H1 (cell line): Measurements from ENCODE around the gene NFE2L2. TPM values are rescaled to one million over a fixed set of nuclear protein-coding genes. Genes with fewer than 3 reads are reported as not detected.

Source experiments
- CTCF ChIA-PET: fragments of 300-600 bp; sonication (Branson Sonifier 250); formaldehyde crosslinking; loops from one replicate; lab custom pipeline; 2021; ENCODE audit not compliant: partially characterized antibody; lab: Charles Lee
- POLR2A ChIA-PET: fragments of 300-600 bp; sonication (Branson Sonifier 250); formaldehyde crosslinking; loops from one replicate; lab custom pipeline; 2021; ENCODE audit warnings: inconsistent platforms; ENCODE audit not compliant: partially characterized antibody; lab: Charles Lee
- DNase-seq, 2 experiments: peaks; one replicate each; pipeline versions ENCODE4 v3.0.0 to v3.0.0-alpha.2; 2010 to 2022; ENCODE audit warnings: low spot score in 2 of 2, low read depth in 1 of 2, mixed read lengths in 1 of 2
- FAIRE-seq: peaks from 2 replicates; lab custom pipeline; 2011; peaks lifted over from hg19 to GRCh38; lab: Jason Lieb, UNC
- H2AFZ ChIP-seq: 2 replicates; pipeline ENCODE4 v1.8.1; 2012; ENCODE audit warnings: low read length, inconsistent platforms
- H2AK5ac ChIP-seq: 2 replicates; pipeline ENCODE4 v1.6.1; 2013; ENCODE audit warnings: low read depth, low read length
- H2BK120ac ChIP-seq: replicated peaks from 2 replicates; pipeline ENCODE3; 2013; ENCODE audit warnings: low read depth, low read length, inconsistent platforms
- H2BK12ac ChIP-seq: 2 replicates; pipeline ENCODE4 v1.6.1; 2013; ENCODE audit warnings: low read depth, low read length
- H2BK15ac ChIP-seq: 2 replicates; pipeline ENCODE4 v1.6.1; 2013; ENCODE audit warnings: low read length
- H2BK20ac ChIP-seq: 2 replicates; pipeline ENCODE4 v1.6.1; 2013; ENCODE audit warnings: low read length
- H2BK5ac ChIP-seq: 2 replicates; pipeline ENCODE4 v1.6.1; 2013; ENCODE audit warnings: low read depth, low read length
- H3K14ac ChIP-seq: 2 replicates; pipeline ENCODE4 v1.6.1; 2013; ENCODE audit warnings: inconsistent platforms; ENCODE audit not compliant: insufficient read length
- H3K18ac ChIP-seq: 2 replicates; pipeline ENCODE4 v1.6.1; 2013; ENCODE audit warnings: low read length; ENCODE audit errors: extremely low read depth
- H3K23ac ChIP-seq: 2 replicates; pipeline ENCODE4 v1.6.1; 2013; ENCODE audit warnings: inconsistent platforms; ENCODE audit not compliant: insufficient read length
- H3K23me2 ChIP-seq: 2 replicates; pipeline ENCODE4 v1.6.1; 2013; ENCODE audit warnings: low read depth, low read length
- H3K27ac ChIP-seq: 2 replicates; pipeline ENCODE4 v1.6.1; 2011; ENCODE audit warnings: low read depth, low read length, inconsistent platforms
- H3K27me3 ChIP-seq, 4 experiments: replicated peaks in 1 of 4; 1 replicate in 1 of 4; 2 replicates in 3 of 4; pipeline versions ENCODE4 v1.6.1 to v1.8.1; 2011 to 2013; ENCODE audit warnings: low read length in 3 of 4, mild to moderate bottlenecking in 3 of 4, inconsistent platforms in 2 of 4, mixed read lengths in 2 of 4, moderate library complexity in 1 of 4; ENCODE audit not compliant: control insufficient read depth in 3 of 4, insufficient read depth in 3 of 4; ENCODE audit errors: extremely low read depth in 1 of 4
- H3K36me3 ChIP-seq, 4 experiments: 2 replicates each; pipeline versions ENCODE4 v1.6.1 to v1.8.1; 2011 to 2013; ENCODE audit warnings: mild to moderate bottlenecking in 4 of 4, low read length in 3 of 4, moderate library complexity in 2 of 4, control low read depth in 1 of 4, inconsistent platforms in 1 of 4; ENCODE audit not compliant: insufficient read depth in 4 of 4, control insufficient read depth in 2 of 4
- H3K4ac ChIP-seq: replicated peaks from 2 replicates; pipeline ENCODE3; 2013; ENCODE audit warnings: low read length, low read depth, mixed read lengths, inconsistent platforms; ENCODE audit not compliant: insufficient read length
- H3K4me1 ChIP-seq, 4 experiments: replicated peaks in 1 of 4; 1 replicate in 1 of 4; 2 replicates in 3 of 4; pipeline versions ENCODE4 v1.6.1 to v1.8.1; 2011 to 2013; ENCODE audit warnings: low read length in 3 of 4, inconsistent platforms in 2 of 4, mixed read lengths in 1 of 4; ENCODE audit not compliant: insufficient read depth in 4 of 4, control insufficient read depth in 3 of 4
- H3K4me2 ChIP-seq, 2 experiments: 2 replicates each; pipeline versions ENCODE4 v1.6.1 to v1.8.1; 2011 to 2013; ENCODE audit warnings: low read depth in 2 of 2, low read length in 2 of 2, control low read depth in 1 of 2, inconsistent platforms in 1 of 2, mild to moderate bottlenecking in 1 of 2; ENCODE audit not compliant: insufficient read depth in 1 of 2
- H3K4me3 ChIP-seq, 4 experiments: fragments of 200-600, 300-600 bp in 1 of 4; sonication (generic), shearing (Covaris generic), sonication (Bioruptor Twin) in 1 of 4; 2 replicates each; pipeline versions ENCODE4 v1.5.1 to v1.8.1; 2011 to 2016; ENCODE audit warnings: low read length in 4 of 4, low read depth in 3 of 4, control low read depth in 2 of 4, inconsistent platforms in 2 of 4, mild to moderate bottlenecking in 2 of 4, mixed read lengths in 1 of 4, moderate library complexity in 1 of 4; ENCODE audit not compliant: insufficient read depth in 2 of 4; ENCODE audit errors: extremely low read depth in 1 of 4
- H3K56ac ChIP-seq: replicated peaks from 2 replicates; pipeline ENCODE3; 2013; ENCODE audit warnings: low read depth, mild to moderate bottlenecking, mixed read lengths, low read length, inconsistent platforms; ENCODE audit not compliant: insufficient read length
- H3K79me1 ChIP-seq: 2 replicates; pipeline ENCODE4 v1.6.1; 2013; ENCODE audit warnings: low read depth, low read length, control low read depth
- H3K79me2 ChIP-seq, 2 experiments: 2 replicates each; pipeline versions ENCODE4 v1.6.1 to v1.8.1; 2012 to 2013; ENCODE audit warnings: low read length in 2 of 2, mild to moderate bottlenecking in 2 of 2, inconsistent platforms in 1 of 2; ENCODE audit not compliant: insufficient read depth in 2 of 2, control insufficient read depth in 1 of 2
- H3K9ac ChIP-seq, 4 experiments: replicated peaks in 1 of 4; 1 replicate in 1 of 4; 2 replicates in 3 of 4; pipeline versions ENCODE4 v1.6.1 to v1.8.1; 2011 to 2013; ENCODE audit warnings: low read depth in 3 of 4, low read length in 3 of 4, control low read depth in 2 of 4, mild to moderate bottlenecking in 2 of 4, moderate library complexity in 2 of 4, inconsistent platforms in 1 of 4; ENCODE audit errors: extremely low read depth in 1 of 4
- H3K9me3 ChIP-seq, 2 experiments: 2 replicates each; pipeline versions ENCODE4 v1.6.1 to v1.8.1; 2012 to 2013; ENCODE audit warnings: mild to moderate bottlenecking in 2 of 2, moderate library complexity in 2 of 2, control low read depth in 1 of 2, inconsistent platforms in 1 of 2, low read depth in 1 of 2, low read length in 1 of 2, mixed read lengths in 1 of 2; ENCODE audit not compliant: insufficient read depth in 2 of 2
- H4K20me1 ChIP-seq, 2 experiments: replicated peaks in 1 of 2; 2 replicates each; pipeline versions ENCODE3 to v1.8.1; 2011 to 2013; ENCODE audit warnings: inconsistent platforms in 2 of 2, low read length in 2 of 2, mild to moderate bottlenecking in 1 of 2; ENCODE audit not compliant: insufficient read depth in 2 of 2, control insufficient read depth in 1 of 2
- H4K5ac ChIP-seq: 2 replicates; pipeline ENCODE4 v1.6.1; 2013; ENCODE audit warnings: low read length, low read depth, mixed read lengths, inconsistent platforms; ENCODE audit not compliant: insufficient read length
- H4K8ac ChIP-seq: 2 replicates; pipeline ENCODE4 v1.8.0; 2013; ENCODE audit warnings: mild to moderate bottlenecking, moderate library complexity, low read length, inconsistent platforms; ENCODE audit not compliant: insufficient read depth; ENCODE audit errors: extremely low read depth
- H4K91ac ChIP-seq: replicated peaks from 2 replicates; pipeline ENCODE3; 2013; ENCODE audit warnings: low read length, mixed read lengths, inconsistent platforms; ENCODE audit not compliant: insufficient read length
- NANOG ChIP-seq: IDR thresholded peaks from 2 replicates; pipeline ENCODE4 v1.6.1; 2011; ENCODE audit warnings: low read length, low read depth, mild to moderate bottlenecking, inconsistent platforms; ENCODE audit not compliant: insufficient read depth, poor library complexity, severe bottlenecking
- PHF8 ChIP-seq: fragments of 200-600 bp; sonication (generic); conservative IDR thresholded peaks from 2 replicates; pipeline ENCODE4 v1.7.1; 2012; ENCODE audit warnings: low read depth, mild to moderate bottlenecking, inconsistent platforms, low read length, moderate library complexity
- RBBP5 ChIP-seq: IDR thresholded peaks from 2 replicates; pipeline ENCODE4 v1.7.1; 2012; ENCODE audit warnings: low read depth, mild to moderate bottlenecking, inconsistent platforms, low read length, moderate library complexity, borderline replicate concordance
- YY1 ChIP-seq: IDR thresholded peaks from 2 replicates; pipeline ENCODE4 v1.6.1; 2011; ENCODE audit warnings: low read depth, mild to moderate bottlenecking, low read length
- WGBS, 2 experiments: shearing (Covaris generic) in 1 of 2; methylation state at CpG; one replicate each; pipeline versions ENCODE4 v1.1.6 to v1.1.7; 2013 to 2015; ENCODE audit warnings: low lambda C conversion rate in 2 of 2, mixed read lengths in 2 of 2, inconsistent platforms in 1 of 2, low coverage in 1 of 2, missing lambda C conversion rate in 1 of 2; ENCODE audit not compliant: insufficient replicate concordance in 2 of 2, insufficient coverage in 1 of 2, insufficient read length in 1 of 2; ENCODE audit errors: extremely low coverage in 1 of 2, missing lambda C conversion rate in 1 of 2; 5-methylcytosine and 5-hydroxymethylcytosine counted together
- polyA plus RNA-seq, 7 experiments: library from polyadenylated mRNA; depleted of rRNA in 3 of 7; stranded (reverse) in 5 of 7; unstranded in 2 of 7; fragments of >200 nt in 5 of 7; fragments of 200-250 nt in 2 of 7; gene quantifications; 1 replicate in 5 of 7; 2 replicates in 1 of 7; 4 replicates in 1 of 7; pipeline versions ENCODE4 v1.2.1 to v1.2.3, GENCODE V29; 2011 to 2013; ENCODE audit warnings: missing spikeins in 2 of 7, mixed read lengths in 2 of 7
- total RNA-seq: library from RNA; stranded (reverse); fragmentation: NEBNext Ultra II Directional; extraction: Animal tissue kit (Norgen Biotek cat#: 25700); gene quantifications from 2 replicates; pipeline ENCODE4 v1.2.1, GENCODE V29; 2021

NFE2L2 gene
- total and polyA plus RNA-seq, 2 of the 8 experiments (the other 6 are each of a cell fraction or from before 2014, with no cell fraction given), result 33.2 to 34.5 TPM

DNA sequence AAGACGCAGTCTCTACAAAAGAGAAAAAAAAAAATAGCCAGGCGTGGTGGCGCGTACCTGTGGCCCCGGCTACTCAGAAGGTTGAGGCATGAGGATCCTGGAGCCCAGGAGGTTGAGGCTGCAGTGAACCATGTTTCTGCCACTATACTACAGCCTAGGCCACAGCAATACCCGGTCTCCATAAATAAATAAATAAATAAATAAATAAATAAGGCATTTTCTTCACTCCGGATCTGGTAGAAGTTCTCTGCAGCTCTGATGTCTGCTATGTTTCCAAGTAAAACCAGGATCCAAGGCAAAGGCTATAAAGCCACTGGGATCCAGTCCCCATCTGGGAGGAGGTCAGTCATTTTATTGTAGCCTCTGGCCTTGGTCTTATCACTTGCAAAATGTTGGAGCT, 15.5 kb downstream of the NFE2L2 start:
- Histone ChIP-seq H3K4ac (no peak overlapping the region), H4K91ac (no peak overlapping the region), H3K56ac (no peak overlapping the region), H3K4me2 (no peak overlapping the region), H3K4me1 (peaks cover 2 to 9% (median 5%) of the 10 kb centered on the region in 4 experiments; a peak in 5 of 7 replicates), H4K8ac (peak overlapping the region; percentile 45; the same call in 1 of the 2 replicates), H3K23ac (no peak overlapping the region), H3K18ac (no peak overlapping the region), H3K36me3 (no peaks in the 10 kb centered on the region), H3K9ac (no peak overlapping the region), H3K79me1 (peaks cover 15% of the 10 kb centered on the region), H4K20me1 (peaks cover 6 to 18% of the 10 kb centered on the region in 2 experiments), H2AK5ac (no peak overlapping the region), H3K14ac (no peak overlapping the region), H3K79me2 (peaks cover 12 to 92% of the 10 kb centered on the region in 2 experiments), H3K9me3 (no peaks in the 10 kb centered on the region), H2BK5ac (no peak overlapping the region), H3K4me3 (no peak overlapping the region), H3K27ac (no peak overlapping the region), H4K5ac (no peak overlapping the region), H3K27me3 (no peaks in the 10 kb centered on the region), H2BK15ac (no peak overlapping the region), H2AFZ (no peak overlapping the region), H3K23me2 (0 out of 2 replicates have a peak, but pooled peaks cover 1% of the 10 kb centered on the region)
- no peak for DNase-seq
- POLR2A ChIA-PET, result interaction anchor here (0.6 to 10.4 kb wide), 7 partner anchors 8 to 37 kb away, joined by 3 to 74 read pairs (median 6); partner anchors contain the start of genes HNRNPA3 and NFE2L2
- CTCF ChIA-PET, result interaction anchor here (0.8 to 1.6 kb wide), 3 partner anchors 14 to 84 kb away, joined by 4 to 5 read pairs (median 5); no protein-coding TSS in a partner anchor
- TF ChIP-seq RBBP5 (no peak), NANOG (no peak), PHF8 (no peak), YY1 (no peak)
- TF ChIP-seq, all 59 proteins: peak for 0
- Histone ChIP-seq H2BK20ac (no peak overlapping the region), H2BK120ac (no peak overlapping the region), H2BK12ac (no peak overlapping the region)
- no peak for FAIRE-seq
- 95% methylated on average over 7 of the region's 7 CpGs; no CpG with 5 or more reads in 1 of the 2 experiments for WGBS, 2 experiments
